Measurements from ENCODE around the gene PI4K2A. TPM values are rescaled to one million over a fixed set of nuclear protein-coding genes. Genes with fewer than 3 reads are reported as not detected.
A peak's percentile ranks its signal among the peaks of the same experiment; 100 is the strongest.

The PI4K2A gene
- total and polyA plus RNA-seq, 2 of the 4 experiments (the other 2 are of a cell fraction) = 15.8 to 27.3 TPM

- TF ChIP-seq NFE2L2 (IDR thresholded peaks at IDR 0.05; ENCODE audit: low read depth, low read length) (no peak), SMC3 (IDR thresholded peaks at IDR 0.05; ENCODE audit: low read depth, low read length) (peak; percentile 6; the same call in 1 of the 2 replicates), POLR2A (IDR thresholded peaks at IDR 0.05; ENCODE audit: low read depth, low read length) (no peak; the same call in 1 of the 2 replicates), FOS (IDR thresholded peaks at IDR 0.05; ENCODE audit: low read depth, low read length) (peak; percentile 65)
These were observed 44.1 kb upstream of the PI4K2A start (continued) for GRCh38 chr10:97596101-97597082.

DNA sequence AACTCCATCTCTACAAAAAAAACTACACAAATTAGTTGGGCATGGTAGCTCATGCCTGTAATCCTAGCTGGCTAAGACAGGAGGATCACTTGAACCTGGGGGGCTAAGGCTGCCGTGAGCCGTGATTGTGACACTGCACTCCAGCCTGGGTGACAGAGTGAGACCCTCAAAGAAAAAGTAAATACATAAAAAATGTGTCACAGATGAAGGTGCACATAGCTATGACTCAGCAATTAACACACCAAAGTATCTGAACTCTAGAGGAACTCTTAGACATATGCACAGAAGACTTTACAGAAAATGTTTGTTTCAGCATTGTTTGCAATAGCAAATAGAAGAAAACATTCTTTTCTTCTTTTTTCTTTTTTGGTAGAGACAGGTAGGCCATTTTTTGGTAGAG lies 42.7 kb upstream of the PI4K2A start:
- WGBS, 2 experiments (ENCODE audit: extremely low coverage in 2 of 2, insufficient read length in 1 of 2) = no CpG with 5 or more reads among the region's 2 CpGs
- Histone ChIP-seq H4K8ac (ENCODE audit: low read depth in 2 of 2, low read length in 2 of 2) (no peak overlapping the region), H3K79me1 (ENCODE audit: low read depth in 1 of 2, low read length in 2 of 2) (no peaks in the 10 kb centered on the region), H2BK120ac (ENCODE audit: low read depth, low read length) (0 out of 2 replicates have a peak overlapping the region, but pooled peaks have one; percentile 29), H2AK5ac (ENCODE audit: low read depth, low read length) (no peak overlapping the region), H4K20me1 (ENCODE audit: insufficient read depth, low read length) (peaks cover 3% of the 10 kb centered on the region; the same call in 1 of the 2 replicates), H3K27me3 (ENCODE audit: control insufficient read depth, insufficient read depth, low read length) (no peaks in the 10 kb centered on the region), H2AK9ac (replicated peaks; ENCODE audit: low read depth, low read length, poor library complexity) (no peak overlapping the region), H4K91ac (ENCODE audit: insufficient read depth, low read depth, low read length) (no peak overlapping the region), H2BK15ac (ENCODE audit: low read depth, low read length) (no peak overlapping the region; the same call in 2 of the 3 replicates), H3K4me3 (ENCODE audit: insufficient read depth, low read depth, low read length) (no peak overlapping the region), H2AFZ (replicated peaks; ENCODE audit: low read length, poor library complexity) (no peak overlapping the region), H3K27ac (ENCODE audit: insufficient read depth, low read length) (no peak overlapping the region), H3K23ac (ENCODE audit: low read depth, low read length) (no peak overlapping the region), H4K5ac (ENCODE audit: low read depth, low read length) (no peak overlapping the region), H3K4me1 (ENCODE audit: control insufficient read depth, insufficient read depth, low read length) (peaks cover 15% of the 10 kb centered on the region), H3K9me1 (ENCODE audit: insufficient read depth, low read length) (peaks cover 9% of the 10 kb centered on the region), H3K14ac (replicated peaks; ENCODE audit: low read depth, low read length) (no peak overlapping the region), H2BK5ac (ENCODE audit: low read depth, low read length, poor library complexity, severe bottlenecking) (no peak overlapping the region), H3K9me3 (ENCODE audit: control insufficient read depth, insufficient read depth, low read length) (no peaks in the 10 kb centered on the region), H3K36me3 (ENCODE audit: control insufficient read depth, insufficient read depth, low read length) (no peaks in the 10 kb centered on the region), H3K4me2 (ENCODE audit: low read depth, low read length) (no peak overlapping the region), H3K9ac (ENCODE audit: low read depth, low read length) (no peak overlapping the region), H3K4ac (ENCODE audit: low read depth, low read length) (peak overlapping the region; percentile 43), H2BK20ac (ENCODE audit: low read depth, low read length) (no peak overlapping the region), H3K56ac (ENCODE audit: extremely low read depth, insufficient read depth, low read length) (no peak overlapping the region), H3K18ac (ENCODE audit: low read depth, low read length) (no peak overlapping the region)
- in situ Hi-C loops (cut with MboI; ENCODE audit: low sequenced_read_pairs) = no loop called here
- ATAC-seq (ENCODE audit: low read depth) (no peak), DNase-seq (no peak)
- intact Hi-C loops (cut with micrococcal nuclease) = no loop called here
- ChIA-PET POLR2A (ENCODE audit: unreplicated experiment) (no interaction called here), CTCF (interaction anchor here (0.5 kb wide), 1 partner anchor 1368 kb away, joined by 3 read pairs; no protein-coding TSS in a partner anchor)
- dilution Hi-C loops (cut with HindIII; ENCODE audit: low sequenced_read_pairs, unreplicated experiment) = no loop called here
- no TSS peak for BruUV-seq (replicated peaks)
- TF ChIP-seq CHD1 (IDR thresholded peaks at IDR 0.05; ENCODE audit: low read depth, low read length) (no peak), USF2 (IDR thresholded peaks at IDR 0.05; ENCODE audit: low read depth, low read length) (no peak), CEBPB (IDR thresholded peaks at IDR 0.05; ENCODE audit: low read depth, low read length) (no peak), POLR2A (IDR thresholded peaks at IDR 0.05; ENCODE audit: low read depth, low read length) (no peak), BHLHE40 (IDR thresholded peaks at IDR 0.05; ENCODE audit: low read depth, low read length) (no peak), FOS (IDR thresholded peaks at IDR 0.05; ENCODE audit: low read depth, low read length) (no peak), RFX5 (IDR thresholded peaks at IDR 0.05; ENCODE audit: low read depth, low read length) (no peak), RAD21 (IDR thresholded peaks at IDR 0.05; ENCODE audit: low read length) (no peak), MAZ (IDR thresholded peaks at IDR 0.05; ENCODE audit: borderline replicate concordance, low read depth, low read length) (no peak), SMC3 (IDR thresholded peaks at IDR 0.05; ENCODE audit: low read depth, low read length) (no peak), MAFK (IDR thresholded peaks at IDR 0.05; ENCODE audit: low read depth, low read length) (peak; percentile 68), MXI1 (IDR thresholded peaks at IDR 0.05; ENCODE audit: borderline replicate concordance, low read depth, low read length) (no peak)
- TF ChIP-seq, protein P1, sequence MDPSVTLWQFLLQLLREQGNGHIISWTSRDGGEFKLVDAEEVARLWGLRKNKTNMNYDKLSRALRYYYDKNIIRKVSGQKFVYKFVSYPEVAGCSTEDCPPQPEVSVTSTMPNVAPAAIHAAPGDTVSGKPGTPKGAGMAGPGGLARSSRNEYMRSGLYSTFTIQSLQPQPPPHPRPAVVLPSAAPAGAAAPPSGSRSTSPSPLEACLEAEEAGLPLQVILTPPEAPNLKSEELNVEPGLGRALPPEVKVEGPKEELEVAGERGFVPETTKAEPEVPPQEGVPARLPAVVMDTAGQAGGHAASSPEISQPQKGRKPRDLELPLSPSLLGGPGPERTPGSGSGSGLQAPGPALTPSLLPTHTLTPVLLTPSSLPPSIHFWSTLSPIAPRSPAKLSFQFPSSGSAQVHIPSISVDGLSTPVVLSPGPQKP (IDR thresholded peaks at IDR 0.05; ENCODE audit: borderline replicate concordance, low read depth, low read length) = no peak
